ENCODE measurements around the gene NHSL2.

NHSL2 gene

GRCh38 chrX:71910986-71911730 is 513 bp downstream of the NHSL2 start:
- DNase-seq (ENCODE audit: low spot score in 2 of 2): peak; percentile 46 to 83
- Histone ChIP-seq H3K36me3 (replicated peaks) (no peaks in the 10 kb centered on the region), H3K9me3 (no peaks in the 10 kb centered on the region), H3K27me3 (ENCODE audit: low read depth) (no peaks in the 10 kb centered on the region), H3K4me3 (peak overlapping the region; percentile 68), H3K4me1 (peaks cover 5% of the 10 kb centered on the region; the same call in 1 of the 2 replicates)
- in situ Hi-C loops (cut with MboI; ENCODE audit: low sequenced_read_pairs): no loop called here

- Histone ChIP-seq H3K4me3 (peak overlapping the region; percentile 68), H3K4me1 (peaks cover 5% of the 10 kb centered on the region; the same call in 1 of the 2 replicates), H3K36me3 (replicated peaks) (no peaks in the 10 kb centered on the region), H3K9me3 (no peaks in the 10 kb centered on the region), H3K27me3 (ENCODE audit: low read depth) (no peaks in the 10 kb centered on the region)
- in situ Hi-C loops (cut with MboI; ENCODE audit: low sequenced_read_pairs): no loop called here
- peak in 1 of 2 experiments; percentile 64 for DNase-seq (ENCODE audit: low spot score in 2 of 2)
Measured at GRCh38 chrX:71911731-71912050, 1.0 kb downstream of the NHSL2 start.

- Histone ChIP-seq H3K27me3 (ENCODE audit: low read depth) (no peaks in the 10 kb centered on the region), H3K4me3 (peak overlapping the region; percentile 68), H3K36me3 (replicated peaks) (no peaks in the 10 kb centered on the region), H3K9me3 (no peaks in the 10 kb centered on the region), H3K4me1 (peaks cover 5% of the 10 kb centered on the region; the same call in 1 of the 2 replicates)
- DNase-seq (ENCODE audit: low spot score in 2 of 2): no peak
- in situ Hi-C loops (cut with MboI; ENCODE audit: low sequenced_read_pairs): no loop called here
Measured at GRCh38 chrX:71912156-71912555, 1.5 kb downstream of the NHSL2 start.

GRCh38 chrX:71913156-71913950 is 2.7 kb downstream of the NHSL2 start:
- Histone ChIP-seq H3K36me3 (replicated peaks) (no peaks in the 10 kb centered on the region), H3K4me1 (peaks cover 5% of the 10 kb centered on the region; the same call in 1 of the 2 replicates), H3K27me3 (ENCODE audit: low read depth) (no peaks in the 10 kb centered on the region), H3K9me3 (no peaks in the 10 kb centered on the region), H3K4me3 (no peak overlapping the region)
- no peak for DNase-seq (ENCODE audit: low spot score in 2 of 2)
- in situ Hi-C loops (cut with MboI; ENCODE audit: low sequenced_read_pairs): no loop called here

GRCh38 chrX:71917621-71918343 is 7.1 kb downstream of the NHSL2 start:
- no peak for DNase-seq (ENCODE audit: low spot score in 2 of 2)
- Histone ChIP-seq H3K36me3 (replicated peaks) (no peaks in the 10 kb centered on the region), H3K27me3 (ENCODE audit: low read depth) (no peaks in the 10 kb centered on the region), H3K4me3 (no peak overlapping the region), H3K9me3 (no peaks in the 10 kb centered on the region), H3K4me1 (no peaks in the 10 kb centered on the region)
- in situ Hi-C loops (cut with MboI; ENCODE audit: low sequenced_read_pairs): no loop called here

DNA sequence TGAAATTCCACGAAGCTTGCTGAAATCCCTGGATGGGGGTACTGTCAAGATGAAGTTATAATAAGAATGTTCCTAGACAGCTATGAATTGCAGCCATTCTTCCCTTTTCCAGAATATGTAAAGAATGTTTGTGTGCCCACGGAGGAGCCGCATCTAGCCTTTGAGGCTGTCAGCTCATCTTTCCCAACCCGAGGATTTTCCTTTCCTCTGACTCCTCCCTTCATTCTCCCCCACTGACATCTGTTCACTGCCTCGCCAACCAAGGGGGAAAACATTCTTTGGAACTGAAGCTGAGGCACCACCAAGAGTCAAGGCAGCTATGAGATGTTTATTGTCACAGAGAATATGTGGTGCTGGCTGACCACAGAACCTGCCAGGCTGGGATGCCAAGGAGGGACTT is 8.8 kb downstream of the NHSL2 start:
- Histone ChIP-seq H3K4me3 (no peak overlapping the region), H3K36me3 (replicated peaks) (no peaks in the 10 kb centered on the region), H3K4me1 (no peaks in the 10 kb centered on the region), H3K27me3 (ENCODE audit: low read depth) (no peaks in the 10 kb centered on the region), H3K9me3 (no peaks in the 10 kb centered on the region)
- in situ Hi-C loops (cut with MboI; ENCODE audit: low sequenced_read_pairs): no loop called here
- DNase-seq (ENCODE audit: low spot score in 2 of 2): no peak

GRCh38 chrX:71919886-71920285 is 9.2 kb downstream of the NHSL2 start:
- Histone ChIP-seq H3K9me3 (no peaks in the 10 kb centered on the region), H3K36me3 (replicated peaks) (no peaks in the 10 kb centered on the region), H3K27me3 (ENCODE audit: low read depth) (no peaks in the 10 kb centered on the region), H3K4me3 (no peak overlapping the region), H3K4me1 (no peaks in the 10 kb centered on the region)
- DNase-seq (ENCODE audit: low spot score in 2 of 2): no peak
- in situ Hi-C loops (cut with MboI; ENCODE audit: low sequenced_read_pairs): no loop called here

GRCh38 chrX:71922686-71923085 is 12.0 kb downstream of the NHSL2 start:
- H3K4me1 ChIP-seq: no peaks in the 10 kb centered on the region
- no peak overlapping the region for H3K4me3 ChIP-seq
- no peaks in the 10 kb centered on the region for H3K27me3 ChIP-seq (ENCODE audit: low read depth)
- no peak for DNase-seq (ENCODE audit: low spot score in 2 of 2)
- no peaks in the 10 kb centered on the region for H3K9me3 ChIP-seq
- in situ Hi-C loops (cut with MboI; ENCODE audit: low sequenced_read_pairs): no loop called here
- H3K36me3 ChIP-seq (replicated peaks): no peaks in the 10 kb centered on the region

GRCh38 chrX:71923516-71923915 is 12.9 kb downstream of the NHSL2 start:
- Histone ChIP-seq H3K27me3 (ENCODE audit: low read depth) (no peaks in the 10 kb centered on the region), H3K9me3 (no peaks in the 10 kb centered on the region), H3K4me3 (no peak overlapping the region), H3K4me1 (no peaks in the 10 kb centered on the region), H3K36me3 (replicated peaks) (no peaks in the 10 kb centered on the region)
- DNase-seq (ENCODE audit: low spot score in 2 of 2): no peak
- in situ Hi-C loops (cut with MboI; ENCODE audit: low sequenced_read_pairs): no loop called here

- Histone ChIP-seq H3K9me3 (no peaks in the 10 kb centered on the region), H3K4me1 (no peaks in the 10 kb centered on the region), H3K4me3 (no peak overlapping the region), H3K27me3 (ENCODE audit: low read depth) (no peaks in the 10 kb centered on the region), H3K36me3 (replicated peaks) (no peaks in the 10 kb centered on the region)
- DNase-seq (ENCODE audit: low spot score in 2 of 2): no peak
- in situ Hi-C loops (cut with MboI; ENCODE audit: low sequenced_read_pairs): no loop called here
Measured at GRCh38 chrX:71927040-71927439, 16.4 kb downstream of the NHSL2 start.

GRCh38 chrX:71928856-71929255 is 18.2 kb downstream of the NHSL2 start:
- H3K36me3 ChIP-seq (replicated peaks): no peaks in the 10 kb centered on the region
- H3K4me3 ChIP-seq: no peak overlapping the region
- no peak for DNase-seq (ENCODE audit: low spot score in 2 of 2)
- no peaks in the 10 kb centered on the region for H3K27me3 ChIP-seq (ENCODE audit: low read depth)
- H3K4me1 ChIP-seq: no peaks in the 10 kb centered on the region
- in situ Hi-C loops (cut with MboI; ENCODE audit: low sequenced_read_pairs): no loop called here
- no peaks in the 10 kb centered on the region for H3K9me3 ChIP-seq

- Histone ChIP-seq H3K4me1 (no peaks in the 10 kb centered on the region), H3K27me3 (ENCODE audit: low read depth) (no peaks in the 10 kb centered on the region), H3K36me3 (replicated peaks) (no peaks in the 10 kb centered on the region), H3K4me3 (no peak overlapping the region), H3K9me3 (no peaks in the 10 kb centered on the region)
- in situ Hi-C loops (cut with MboI; ENCODE audit: low sequenced_read_pairs): no loop called here
- no peak for DNase-seq (ENCODE audit: low spot score in 2 of 2)
Measured at GRCh38 chrX:71930298-71930697, 19.7 kb downstream of the NHSL2 start.

DNA sequence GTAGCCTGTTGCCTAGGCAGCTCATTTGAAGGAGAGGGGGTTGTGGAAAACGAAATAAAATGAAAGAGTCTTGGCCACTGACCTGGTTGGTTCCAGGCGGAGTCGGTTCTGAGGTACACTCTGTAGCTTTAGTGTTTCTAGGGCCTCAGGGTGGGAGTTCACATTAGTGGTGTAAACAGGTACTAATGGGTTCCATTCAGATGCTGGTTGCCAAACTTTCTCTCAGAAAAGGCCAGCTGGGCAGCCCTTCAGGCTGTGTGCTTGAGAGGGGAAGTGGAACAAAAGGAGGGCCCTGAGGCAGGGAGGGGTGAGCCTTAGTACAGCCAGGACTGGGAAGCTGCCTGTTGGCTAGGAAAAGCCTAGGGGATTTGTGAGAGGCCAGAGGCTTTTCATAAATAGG is 24.8 kb downstream of the NHSL2 start:
- H3K9me3 ChIP-seq: no peaks in the 10 kb centered on the region
- no peaks in the 10 kb centered on the region for H3K36me3 ChIP-seq (replicated peaks)
- DNase-seq (ENCODE audit: low spot score in 2 of 2): peak in 1 of 2 experiments; percentile 48
- H3K27me3 ChIP-seq (ENCODE audit: low read depth): no peaks in the 10 kb centered on the region
- in situ Hi-C loops (cut with MboI; ENCODE audit: low sequenced_read_pairs): no loop called here
- H3K4me3 ChIP-seq: no peak overlapping the region
- no peaks in the 10 kb centered on the region for H3K4me1 ChIP-seq

DNA sequence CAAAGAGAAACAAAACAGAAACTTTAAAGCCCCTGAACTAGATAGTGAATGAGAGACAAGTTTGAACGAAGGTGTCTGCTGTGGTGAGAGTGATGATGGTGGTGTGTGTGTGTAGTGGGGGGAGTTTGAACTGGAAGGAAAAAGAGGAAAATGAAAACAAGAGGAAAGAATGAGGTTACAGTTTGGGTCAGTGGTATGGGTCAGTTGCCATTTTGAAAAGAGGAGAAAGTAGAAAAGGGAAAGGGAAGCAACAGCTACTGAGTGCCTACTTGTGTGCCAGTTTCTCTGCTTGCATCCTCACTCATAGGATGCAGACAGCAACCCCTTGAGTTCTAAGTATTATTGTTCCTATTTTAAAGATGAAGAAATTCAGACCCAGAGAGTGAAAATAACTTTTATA is 26.0 kb downstream of the NHSL2 start:
- Histone ChIP-seq H3K4me1 (no peaks in the 10 kb centered on the region), H3K27me3 (ENCODE audit: low read depth) (no peaks in the 10 kb centered on the region), H3K36me3 (replicated peaks) (no peaks in the 10 kb centered on the region), H3K9me3 (no peaks in the 10 kb centered on the region), H3K4me3 (no peak overlapping the region)
- no peak for DNase-seq (ENCODE audit: low spot score in 2 of 2)
- in situ Hi-C loops (cut with MboI; ENCODE audit: low sequenced_read_pairs): no loop called here

All from HAP-1 (cell line).